Activated T-cell treated with anti-CD3 and anti-CD28 coated beads, Interleukin-2, amount 50 U/mL, for 4 hours (primary cell): ENCODE measurements around the gene NFILZ. TPM values are rescaled to one million over a fixed set of nuclear protein-coding genes. Genes with fewer than 3 reads are reported as not detected.
A peak's percentile ranks its signal among the peaks of the same experiment; 100 is the strongest.
"Not testable (repeated sequence)": the region's sequence is repeated elsewhere in the genome, so short reads cannot be mapped to it uniquely, and the experiment has no call there.

ENCODE experiments used
- ATAC-seq, 2 donors: fragments of 200-7000 bp; cut with Tn5 transposase; one replicate each; pipeline ENCODE4 v1.10.0; 2021
- DNase-seq: peaks from one replicate; pipeline ENCODE4 v3.0.0-alpha.2; 2020
- H3K27me3 Mint-ChIP-seq: one replicate; pipeline ENCODE4 v1.8.0; 2021; ENCODE audit warnings: low read depth, mixed read lengths
- H3K36me3 Mint-ChIP-seq: one replicate; pipeline ENCODE4 v1.8.0; 2022; ENCODE audit warnings: mixed read lengths; ENCODE audit not compliant: insufficient read depth
- H3K4me1 Mint-ChIP-seq: one replicate; pipeline ENCODE4 v1.8.0; 2021; ENCODE audit warnings: low read depth, mixed read lengths
- H3K4me3 Mint-ChIP-seq: one replicate; pipeline ENCODE4 v1.8.0; 2021; ENCODE audit warnings: mild to moderate bottlenecking, moderate library complexity, mixed read lengths
- H3K9me3 Mint-ChIP-seq: one replicate; pipeline ENCODE4 v1.8.0; 2021; ENCODE audit warnings: mixed read lengths
- total RNA-seq, 3 donors: library from RNA; stranded (reverse); gene quantifications; one replicate each; pipeline ENCODE4 v1.2.1, GENCODE V29; 2021

The NFILZ gene
- total RNA-seq, 3 donors from 2014 or later: not detected

GRCh38 chr19:8607386-8607785 is 23.0 kb upstream of the NFILZ start:
- Mint-ChIP-seq H3K9me3 (no peaks in the 10 kb centered on the region), H3K27me3 (no peaks in the 10 kb centered on the region), H3K36me3 (peaks cover 3% of the 10 kb centered on the region), H3K4me1 (peaks cover 22% of the 10 kb centered on the region), H3K4me3 (no peak overlapping the region)
- ATAC-seq (no peak), DNase-seq (no peak)

- ATAC-seq: no peak
- Mint-ChIP-seq H3K9me3 (no peaks in the 10 kb centered on the region), H3K36me3 (peaks cover 3% of the 10 kb centered on the region), H3K4me1 (peaks cover 26% of the 10 kb centered on the region), H3K27me3 (no peaks in the 10 kb centered on the region), H3K4me3 (peak overlapping the region; percentile 65)
- no peak for DNase-seq
These were observed 21.5 kb upstream of the NFILZ start for GRCh38 chr19:8608941-8609278.

GRCh38 chr19:8609279-8610040 is 21.0 kb upstream of the NFILZ start:
- peak overlapping the region; percentile 80 for H3K4me3 Mint-ChIP-seq
- no peaks in the 10 kb centered on the region for H3K9me3 Mint-ChIP-seq
- H3K4me1 Mint-ChIP-seq: peaks cover 26% of the 10 kb centered on the region
- peaks cover 3% of the 10 kb centered on the region for H3K36me3 Mint-ChIP-seq
- ATAC-seq (peak in 1 of 2 donors; percentile 30), DNase-seq (no peak)
- H3K27me3 Mint-ChIP-seq: no peaks in the 10 kb centered on the region

- Mint-ChIP-seq H3K9me3 (no peaks in the 10 kb centered on the region), H3K27me3 (no peaks in the 10 kb centered on the region), H3K36me3 (peaks cover 3% of the 10 kb centered on the region), H3K4me3 (peak within 1 kb of the TSS; percentile 80), H3K4me1 (peaks cover 29% of the 10 kb centered on the region)
- ATAC-seq (peak; percentile 55 to 59), DNase-seq (peak; percentile 32)
These were observed 20.1 kb upstream of the NFILZ start, which contains the start of gene ADAMTS10 for GRCh38 chr19:8610041-8610935. Gene ADAMTS10 (minus strand): TSS chr19:8610715. CDS start chr19:8605710, 5,005 bp downstream.

- Mint-ChIP-seq H3K9me3 (no peaks in the 10 kb centered on the region), H3K27me3 (no peaks in the 10 kb centered on the region), H3K4me1 (peaks cover 33% of the 10 kb centered on the region), H3K36me3 (peaks cover 3% of the 10 kb centered on the region), H3K4me3 (no peak overlapping the region)
- no peak for DNase-seq
- ATAC-seq: no peak
These were observed 19.5 kb upstream of the NFILZ start for GRCh38 chr19:8610936-8611300.

- Mint-ChIP-seq H3K27me3 (no peaks in the 10 kb centered on the region), H3K4me3 (peak overlapping the region; percentile 64), H3K36me3 (peaks cover 3% of the 10 kb centered on the region), H3K9me3 (no peaks in the 10 kb centered on the region), H3K4me1 (peaks cover 33% of the 10 kb centered on the region)
- DNase-seq (no peak), ATAC-seq (no peak)
These were observed 19.0 kb upstream of the NFILZ start for GRCh38 chr19:8611391-8611876.

GRCh38 chr19:8611877-8612806 is 18.3 kb upstream of the NFILZ start:
- H3K4me3 Mint-ChIP-seq: peak overlapping the region; percentile 46
- no peak for ATAC-seq
- no peak for DNase-seq
- no peaks in the 10 kb centered on the region for H3K27me3 Mint-ChIP-seq
- no peaks in the 10 kb centered on the region for H3K9me3 Mint-ChIP-seq
- no peaks in the 10 kb centered on the region for H3K36me3 Mint-ChIP-seq
- peaks cover 33% of the 10 kb centered on the region for H3K4me1 Mint-ChIP-seq

GRCh38 chr19:8612807-8613171 is 17.6 kb upstream of the NFILZ start:
- ATAC-seq (no peak), DNase-seq (no peak)
- no peaks in the 10 kb centered on the region for H3K27me3 Mint-ChIP-seq
- H3K4me1 Mint-ChIP-seq: peaks cover 33% of the 10 kb centered on the region
- no peaks in the 10 kb centered on the region for H3K9me3 Mint-ChIP-seq
- peak overlapping the region; percentile 33 for H3K4me3 Mint-ChIP-seq
- no peaks in the 10 kb centered on the region for H3K36me3 Mint-ChIP-seq

GRCh38 chr19:8614455-8614854 is 16.0 kb upstream of the NFILZ start:
- DNase-seq: no peak
- Mint-ChIP-seq H3K4me1 (peaks cover 29% of the 10 kb centered on the region), H3K9me3 (no peaks in the 10 kb centered on the region), H3K4me3 (no peak overlapping the region), H3K27me3 (no peaks in the 10 kb centered on the region), H3K36me3 (no peaks in the 10 kb centered on the region)
- no peak for ATAC-seq

GRCh38 chr19:8615024-8615423 is 15.4 kb upstream of the NFILZ start:
- H3K4me3 Mint-ChIP-seq: no peak overlapping the region
- ATAC-seq (no peak), DNase-seq (no peak)
- peaks cover 24% of the 10 kb centered on the region for H3K4me1 Mint-ChIP-seq
- no peaks in the 10 kb centered on the region for H3K27me3 Mint-ChIP-seq
- no peaks in the 10 kb centered on the region for H3K36me3 Mint-ChIP-seq
- no peaks in the 10 kb centered on the region for H3K9me3 Mint-ChIP-seq

- H3K9me3 Mint-ChIP-seq: no peaks in the 10 kb centered on the region
- H3K4me3 Mint-ChIP-seq: no peak overlapping the region
- no peak for ATAC-seq
- H3K36me3 Mint-ChIP-seq: no peaks in the 10 kb centered on the region
- H3K4me1 Mint-ChIP-seq: peaks cover 20% of the 10 kb centered on the region
- peaks cover 3% of the 10 kb centered on the region for H3K27me3 Mint-ChIP-seq
- DNase-seq: peak; percentile 56
These were observed 14.4 kb upstream of the NFILZ start for GRCh38 chr19:8615813-8616596.

- ATAC-seq (no peak), DNase-seq (no peak)
- Mint-ChIP-seq H3K4me3 (no peak overlapping the region), H3K4me1 (peaks cover 16% of the 10 kb centered on the region), H3K27me3 (peaks cover 3% of the 10 kb centered on the region), H3K36me3 (no peaks in the 10 kb centered on the region), H3K9me3 (no peaks in the 10 kb centered on the region)
These were observed 13.6 kb upstream of the NFILZ start for GRCh38 chr19:8616861-8617260.

GRCh38 chr19:8617325-8617724 is 13.1 kb upstream of the NFILZ start:
- H3K36me3 Mint-ChIP-seq, H3K9me3 Mint-ChIP-seq, DNase-seq, H3K27me3 Mint-ChIP-seq, H3K4me3 Mint-ChIP-seq, ATAC-seq: not testable (repeated sequence)
- H3K4me1 Mint-ChIP-seq: peaks cover 11% of the 10 kb centered on the region
